ENCODE data around the gene PCDH20. TPM values are rescaled to one million over a fixed set of nuclear protein-coding genes. Genes with fewer than 3 reads are reported as not detected.

Gene PCDH20
- total RNA-seq, 4 donors from 2014 or later: 0.16 to 1.0 (median 0.48) TPM

DNA sequence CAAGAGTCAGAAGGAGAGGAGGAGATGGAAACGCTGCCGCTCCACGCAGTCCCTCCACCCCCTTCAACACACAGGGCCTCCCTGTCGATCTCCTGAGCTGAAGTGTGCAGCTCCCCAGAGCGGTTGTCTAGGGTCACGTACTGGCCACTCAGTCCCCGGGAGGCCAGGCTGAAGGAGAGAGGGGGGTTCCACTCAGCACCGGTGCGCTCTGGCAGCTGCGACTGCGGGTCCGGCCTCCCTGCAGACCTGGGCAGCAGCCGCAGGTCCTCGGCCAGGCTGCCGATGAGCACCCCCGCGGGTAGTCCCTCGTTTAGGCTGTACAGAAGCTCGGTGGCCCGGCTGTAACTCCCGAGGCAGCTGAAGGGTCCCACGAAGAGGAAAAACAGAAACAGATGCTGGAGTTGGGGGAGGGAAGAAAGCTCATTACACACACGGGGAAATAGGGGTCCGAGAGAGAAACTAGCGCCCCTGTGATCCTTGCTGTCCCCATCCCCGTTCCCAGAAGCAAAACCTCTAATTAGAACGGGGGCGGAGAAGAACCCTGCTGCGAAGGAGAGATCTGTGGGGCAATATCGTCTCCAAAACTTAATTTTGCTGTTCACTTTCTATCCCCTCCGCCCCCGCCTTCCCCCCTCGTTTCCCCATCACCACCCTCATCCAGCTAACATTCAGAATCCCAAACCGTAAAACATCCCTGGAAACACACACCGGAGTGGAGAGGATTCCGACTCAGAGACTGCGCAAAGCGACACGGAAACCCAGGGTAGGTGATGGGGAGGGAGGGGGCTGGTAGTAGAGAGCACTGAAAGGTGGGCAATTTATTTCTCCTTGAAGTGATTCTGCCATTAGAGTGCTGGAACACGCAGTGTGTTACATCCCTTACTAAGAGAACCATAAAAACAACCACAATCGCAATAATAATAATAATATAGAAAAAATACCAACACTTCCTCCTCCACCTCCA, 1.8 kb downstream of the PCDH20 start:
- peak overlapping the region; percentile 33 to 44 (median 42) for H3K4me3 ChIP-seq
- TF ChIP-seq POLR2A (IDR thresholded peaks at IDR 0.05): no peak
- TF ChIP-seq, protein P1, sequence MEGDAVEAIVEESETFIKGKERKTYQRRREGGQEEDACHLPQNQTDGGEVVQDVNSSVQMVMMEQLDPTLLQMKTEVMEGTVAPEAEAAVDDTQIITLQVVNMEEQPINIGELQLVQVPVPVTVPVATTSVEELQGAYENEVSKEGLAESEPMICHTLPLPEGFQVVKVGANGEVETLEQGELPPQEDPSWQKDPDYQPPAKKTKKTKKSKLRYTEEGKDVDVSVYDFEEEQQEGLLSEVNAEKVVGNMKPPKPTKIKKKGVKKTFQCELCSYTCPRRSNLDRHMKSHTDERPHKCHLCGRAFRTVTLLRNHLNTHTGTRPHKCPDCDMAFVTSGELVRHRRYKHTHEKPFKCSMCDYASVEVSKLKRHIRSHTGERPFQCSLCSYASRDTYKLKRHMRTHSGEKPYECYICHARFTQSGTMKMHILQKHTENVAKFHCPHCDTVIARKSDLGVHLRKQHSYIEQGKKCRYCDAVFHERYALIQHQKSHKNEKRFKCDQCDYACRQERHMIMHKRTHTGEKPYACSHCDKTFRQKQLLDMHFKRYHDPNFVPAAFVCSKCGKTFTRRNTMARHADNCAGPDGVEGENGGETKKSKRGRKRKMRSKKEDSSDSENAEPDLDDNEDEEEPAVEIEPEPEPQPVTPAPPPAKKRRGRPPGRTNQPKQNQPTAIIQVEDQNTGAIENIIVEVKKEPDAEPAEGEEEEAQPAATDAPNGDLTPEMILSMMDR (IDR thresholded peaks at IDR 0.05 in 4 of 5, conservative IDR thresholded peaks at IDR 0.05 in 1 of 5): no peak
- H3K36me3 ChIP-seq: no peaks in the 10 kb centered on the region
- no peaks in the 10 kb centered on the region for H3K9me3 ChIP-seq
- peaks cover 0 to 15% (median 14%) of the 10 kb centered on the region in 3 donors for H3K27me3 ChIP-seq
- H3K4me1 ChIP-seq: peaks cover 0 to 8% of the 10 kb centered on the region in 2 donors
- DNase-seq: no peak
- intact Hi-C loops (cut with DNase I; ENCODE audit: low total_unique reads): loop anchor here (10.0 kb wide), 1 partner anchor 279 kb away; no protein-coding TSS in a partner anchor
- in situ Hi-C loops (cut with MboI; ENCODE audit: low sequenced_read_pairs in 4 of 4): no loop called here
- ATAC-seq: no peak
- no peak overlapping the region for H3K27ac ChIP-seq

DNA sequence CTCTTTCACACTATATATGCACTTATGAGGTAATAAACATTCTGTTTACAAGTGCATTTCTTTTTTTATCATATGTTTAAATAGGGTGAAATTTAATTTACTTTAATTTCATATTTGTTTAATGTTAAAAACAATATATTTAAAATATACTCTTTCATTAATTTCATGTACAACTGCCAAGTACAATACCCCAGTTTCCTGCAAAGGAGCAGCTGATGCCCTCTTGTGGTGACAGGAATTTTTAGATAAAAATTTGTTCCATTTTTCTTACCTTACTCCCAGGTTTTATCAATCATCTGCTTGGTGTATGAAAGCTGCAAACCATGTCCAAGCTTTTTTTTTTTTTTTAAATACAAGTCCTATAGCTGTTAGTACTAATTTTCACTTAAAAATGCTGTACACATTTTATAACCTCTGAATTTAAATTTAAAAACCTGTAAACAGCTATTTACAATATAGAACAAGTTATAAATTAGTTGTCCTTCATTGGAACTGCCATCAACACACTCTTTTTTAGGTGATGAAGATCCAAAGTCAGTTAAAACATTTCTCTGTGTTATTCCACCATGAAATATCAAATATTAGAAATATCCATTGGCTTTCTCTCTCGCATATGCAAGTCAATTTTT, 4.9 kb downstream of the PCDH20 start:
- Histone ChIP-seq H3K27ac (no peak overlapping the region), H3K9me3 (no peaks in the 10 kb centered on the region), H3K27me3 (peaks cover 0 to 15% (median 14%) of the 10 kb centered on the region in 3 donors), H3K36me3 (no peaks in the 10 kb centered on the region), H3K4me3 (no peak overlapping the region), H3K4me1 (peaks cover 0 to 8% of the 10 kb centered on the region in 2 donors)
- intact Hi-C loops (cut with DNase I; ENCODE audit: low total_unique reads) (loop anchor here (10.0 kb wide), 1 partner anchor 276 kb away; no protein-coding TSS in a partner anchor), in situ Hi-C loops (cut with MboI; ENCODE audit: low sequenced_read_pairs in 4 of 4) (no loop called here)
- DNase-seq: no peak
- TF ChIP-seq, protein P1 (IDR thresholded peaks at IDR 0.05 in 4 of 5, conservative IDR thresholded peaks at IDR 0.05 in 1 of 5): peak in 1 of 5 experiments; percentile 30
- TF ChIP-seq POLR2A (IDR thresholded peaks at IDR 0.05): no peak
- no peak for ATAC-seq

DNA sequence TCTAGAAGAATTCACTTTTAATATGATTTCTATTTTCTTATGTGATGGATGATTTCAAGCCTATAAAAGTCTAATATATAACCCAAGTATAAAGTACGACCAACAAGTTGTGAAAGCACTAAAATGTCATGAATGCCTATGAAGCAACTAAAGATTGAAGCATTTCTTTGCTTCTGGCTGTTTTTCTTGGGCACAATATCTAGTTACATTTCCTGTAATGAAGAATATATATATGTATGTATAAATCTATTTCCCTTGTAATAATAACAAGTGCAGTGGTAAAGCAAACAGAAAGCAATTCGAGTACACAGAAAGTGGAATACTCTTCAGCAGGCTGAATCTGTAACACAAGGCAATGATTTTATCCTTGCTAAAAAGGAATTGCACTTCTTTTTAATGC, 5.4 kb downstream of the PCDH20 start:
- in situ Hi-C loops (cut with MboI; ENCODE audit: low sequenced_read_pairs in 4 of 4): no loop called here
- Histone ChIP-seq H3K4me1 (peaks cover 0 to 4% of the 10 kb centered on the region in 2 donors), H3K27ac (no peak overlapping the region), H3K27me3 (peaks cover 0 to 15% (median 14%) of the 10 kb centered on the region in 3 donors), H3K36me3 (no peaks in the 10 kb centered on the region), H3K4me3 (no peak overlapping the region), H3K9me3 (no peaks in the 10 kb centered on the region)
- intact Hi-C loops (cut with DNase I; ENCODE audit: low total_unique reads): loop anchor here (10.0 kb wide), 1 partner anchor 275 kb away; no protein-coding TSS in a partner anchor
- no peak for DNase-seq
- TF ChIP-seq, protein P1 (IDR thresholded peaks at IDR 0.05 in 4 of 5, conservative IDR thresholded peaks at IDR 0.05 in 1 of 5): no peak
- no peak for TF ChIP-seq POLR2A (IDR thresholded peaks at IDR 0.05)
- no peak for ATAC-seq

DNA sequence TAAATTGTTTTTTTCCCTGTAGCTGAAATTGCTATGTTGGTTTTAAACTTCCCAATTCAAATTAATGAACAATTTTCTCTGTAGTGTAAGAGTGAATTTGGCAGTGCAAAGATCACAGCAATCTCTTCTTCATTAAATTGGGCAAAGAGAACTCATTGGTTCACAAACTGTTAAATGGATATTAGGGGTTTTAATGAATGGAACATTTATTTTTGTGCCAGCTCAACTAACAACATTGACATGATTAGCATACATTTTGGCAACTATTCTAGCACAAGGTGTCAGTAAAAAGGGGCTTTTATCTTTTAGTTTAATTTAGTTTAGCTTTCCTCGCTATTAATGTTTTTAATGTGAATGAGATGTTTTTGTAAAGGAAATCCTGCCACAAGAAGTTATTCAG, 7.1 kb downstream of the PCDH20 start:
- intact Hi-C loops (cut with DNase I; ENCODE audit: low total_unique reads) (no loop called here), in situ Hi-C loops (cut with MboI; ENCODE audit: low sequenced_read_pairs in 4 of 4) (no loop called here)
- H3K36me3 ChIP-seq: no peaks in the 10 kb centered on the region
- peaks cover 0 to 14% (median 6%) of the 10 kb centered on the region in 3 donors for H3K27me3 ChIP-seq
- ATAC-seq: no peak
- no peaks in the 10 kb centered on the region for H3K9me3 ChIP-seq
- H3K4me3 ChIP-seq: no peak overlapping the region
- H3K27ac ChIP-seq: no peak overlapping the region
- TF ChIP-seq POLR2A (IDR thresholded peaks at IDR 0.05): no peak
- TF ChIP-seq, protein P1 (IDR thresholded peaks at IDR 0.05 in 4 of 5, conservative IDR thresholded peaks at IDR 0.05 in 1 of 5): no peak
- DNase-seq: no peak
- no peaks in the 10 kb centered on the region for H3K4me1 ChIP-seq

Data from gastrocnemius medialis (tissue), 4 donors.